OCI-M2 (cell line): ENCODE results near the gene FRMD4A.

Source experiments
- DNase-seq: peaks from one replicate; lab custom pipeline; 2025; ENCODE audit not compliant: unreplicated experiment; lab: John Stamatoyannopoulos, UW

FRMD4A gene

DNA sequence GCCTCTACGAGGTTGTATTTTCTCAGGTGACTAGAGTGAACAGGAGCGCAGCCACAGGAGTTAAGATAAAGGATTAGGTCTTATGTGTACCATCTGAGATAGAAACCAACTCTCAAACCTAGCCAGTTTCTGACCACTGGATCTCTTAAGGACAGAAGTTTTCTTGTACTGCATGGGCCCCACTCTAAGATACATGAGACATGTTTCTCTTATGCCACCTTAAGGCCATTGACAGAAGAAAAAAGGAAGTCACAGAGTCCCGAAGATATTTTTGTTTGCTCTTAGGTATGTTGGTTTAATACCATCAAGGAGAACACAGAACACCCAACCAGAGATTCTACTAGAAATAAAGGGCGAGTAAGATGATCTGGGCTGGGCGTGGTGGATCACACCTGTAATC lies 335.8 kb downstream of the FRMD4A start:
- DNase-seq = no peak

DNA sequence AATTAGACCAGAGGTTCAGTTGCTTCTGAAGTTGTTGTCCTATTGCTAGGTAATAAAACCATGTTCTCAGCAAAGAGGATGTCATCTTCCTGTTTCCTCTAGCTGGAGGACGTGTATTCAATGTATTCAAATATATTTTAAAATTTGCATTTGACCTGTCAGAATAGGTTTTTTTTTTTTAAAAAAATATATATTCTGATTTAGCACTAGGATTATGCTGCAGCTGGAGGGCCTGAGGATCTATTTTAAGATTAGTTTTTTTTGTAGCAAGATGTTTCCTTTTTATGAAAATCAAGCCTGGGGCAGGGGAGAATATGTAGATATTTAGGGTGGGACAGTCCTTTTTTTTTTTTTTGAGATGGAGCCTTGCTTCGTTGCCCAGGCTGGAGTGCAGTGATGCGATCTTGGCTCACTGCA lies 337.0 kb downstream of the FRMD4A start:
- DNase-seq = no peak

DNA sequence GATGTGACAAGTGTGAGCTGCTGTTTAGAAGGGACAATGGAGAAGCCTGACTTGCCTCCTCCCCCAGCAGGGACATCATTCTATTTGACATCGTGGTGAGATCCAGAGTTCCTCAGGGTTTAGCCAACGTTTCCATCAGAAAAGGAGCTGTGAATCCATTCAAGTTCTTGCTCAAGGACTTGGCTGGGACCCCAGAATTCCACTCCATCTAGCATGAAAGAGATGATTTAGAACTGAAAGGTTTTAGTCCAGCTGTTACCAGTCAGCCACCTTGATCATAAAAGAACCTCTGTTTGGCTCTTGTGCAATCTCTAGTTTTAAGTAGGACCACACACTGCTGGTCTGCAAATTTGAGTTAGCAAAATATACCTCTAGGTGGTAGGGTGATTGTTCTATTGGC lies 337.6 kb downstream of the FRMD4A start:
- no peak for DNase-seq

DNA sequence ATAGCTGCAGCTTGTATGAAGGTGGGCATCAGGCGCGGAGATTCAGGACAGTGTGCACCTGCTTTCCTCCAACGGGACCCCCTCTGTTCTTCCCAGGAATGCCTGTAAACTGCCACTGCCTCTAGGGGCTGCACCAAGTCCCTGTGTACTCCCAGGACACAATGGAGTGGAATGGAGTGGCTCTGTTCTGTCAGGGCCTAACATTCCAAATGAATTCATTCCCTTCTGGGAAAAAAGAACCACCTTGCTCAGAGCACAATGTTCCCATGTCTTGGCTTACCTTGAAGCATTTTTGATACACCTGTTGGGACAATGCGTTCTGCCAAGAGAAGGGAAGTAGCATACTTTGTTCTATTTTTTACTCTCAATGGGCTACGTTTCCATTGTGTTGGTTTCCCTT lies 339.4 kb downstream of the FRMD4A start:
- DNase-seq = no peak

DNA sequence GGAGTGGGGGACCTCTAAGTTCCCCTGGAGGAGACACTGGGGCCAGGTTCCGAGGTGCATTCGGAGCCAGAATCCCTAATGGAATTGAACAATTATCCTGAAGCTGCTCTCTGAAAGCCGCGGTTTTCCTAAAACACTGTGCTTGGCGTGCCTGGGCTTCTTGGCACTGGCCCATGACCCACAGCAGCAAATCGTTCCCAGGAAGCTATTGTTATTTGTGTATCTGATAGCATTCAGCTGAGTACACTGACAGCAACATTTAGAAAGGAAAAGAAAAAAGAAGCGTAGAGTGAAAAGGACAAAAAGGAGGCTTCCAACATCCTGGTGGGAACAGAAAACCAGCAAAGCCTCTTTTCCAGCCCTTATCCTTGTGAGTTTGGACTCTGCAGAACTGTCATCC lies 339.8 kb downstream of the FRMD4A start:
- DNase-seq = no peak

DNA sequence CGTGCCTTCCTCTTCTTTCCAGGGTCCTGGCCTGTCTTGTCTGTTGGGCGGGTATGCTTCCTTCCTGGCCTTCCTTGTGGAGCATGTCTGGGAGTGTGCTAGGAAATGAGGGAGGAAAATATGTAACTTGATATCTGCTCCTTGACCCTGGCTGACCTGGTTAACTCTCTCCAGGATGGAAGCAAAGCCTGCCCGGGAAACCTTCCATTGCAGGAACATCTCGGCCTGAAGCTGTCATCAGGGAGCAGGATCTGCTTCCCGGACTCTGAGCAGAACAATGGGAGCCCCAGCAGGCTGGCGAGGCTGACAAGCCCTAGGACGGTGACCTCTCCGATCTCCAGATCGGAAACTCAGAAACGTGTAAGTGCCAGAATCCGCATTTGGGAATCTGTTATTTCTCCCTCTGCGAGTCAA lies 340.3 kb downstream of the FRMD4A start:
- no peak for DNase-seq

DNA sequence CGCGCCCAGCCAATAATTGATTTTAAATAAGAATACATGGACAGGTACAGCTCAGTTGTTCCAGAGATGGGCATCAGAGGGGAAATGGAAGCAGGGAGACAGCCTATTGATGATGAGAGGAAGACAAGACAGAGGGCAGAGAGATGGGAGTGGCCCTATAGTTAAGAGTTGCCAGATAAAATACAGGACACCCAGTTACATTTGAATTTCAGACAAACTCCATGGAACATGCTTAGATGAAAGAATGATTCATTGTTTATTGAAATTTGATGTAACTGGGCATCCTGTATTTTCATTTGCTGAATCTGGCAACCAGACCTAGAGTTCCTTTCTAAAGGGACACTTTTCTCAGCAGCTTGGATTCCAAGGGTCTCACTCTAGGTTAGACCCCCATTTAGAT lies 341.1 kb downstream of the FRMD4A start:
- DNase-seq = no peak

DNA sequence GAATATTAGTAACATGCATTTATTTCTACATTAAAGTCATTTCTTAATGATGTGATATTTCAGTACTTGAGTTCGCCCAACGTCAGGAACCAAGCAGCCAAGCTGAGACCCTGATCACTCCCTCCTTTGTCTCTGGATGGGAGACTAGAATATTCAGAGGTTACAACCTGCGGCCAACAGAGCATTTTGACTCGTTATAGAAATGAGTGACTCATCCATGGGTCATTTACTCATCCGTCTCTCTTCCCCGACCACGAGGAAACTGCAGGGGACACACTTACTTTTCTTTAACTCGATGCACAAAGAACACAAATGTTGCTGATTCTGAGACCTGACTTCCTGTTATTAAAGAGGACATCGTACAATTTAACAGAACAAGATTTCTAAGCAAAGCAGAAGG lies 343.3 kb downstream of the FRMD4A start:
- DNase-seq = no peak

DNA sequence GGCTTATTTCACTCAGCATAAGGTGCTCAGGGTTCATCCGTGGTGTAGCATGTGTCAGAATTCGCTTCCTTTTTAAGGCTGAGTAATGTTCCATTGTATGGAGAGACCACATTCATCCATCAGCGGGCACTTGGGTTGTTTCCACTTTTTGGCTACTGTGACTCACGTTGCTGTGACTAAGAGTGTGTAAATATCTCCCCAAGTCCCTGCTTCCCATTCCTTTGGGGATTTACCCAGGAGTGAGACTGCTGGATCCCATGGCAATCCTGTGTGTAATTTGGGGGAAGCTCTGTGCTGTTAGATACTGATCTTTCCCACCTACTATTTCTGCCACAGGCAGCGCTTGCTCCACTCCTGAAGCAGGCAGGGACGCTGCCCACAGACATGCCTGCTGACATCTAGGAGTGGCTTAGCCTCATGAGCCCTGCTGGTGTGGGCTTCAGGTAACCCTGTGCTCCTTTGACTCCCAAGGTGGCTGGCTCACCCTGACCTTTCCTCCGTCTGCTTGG lies 346.0 kb downstream of the FRMD4A start:
- DNase-seq = no peak

DNA sequence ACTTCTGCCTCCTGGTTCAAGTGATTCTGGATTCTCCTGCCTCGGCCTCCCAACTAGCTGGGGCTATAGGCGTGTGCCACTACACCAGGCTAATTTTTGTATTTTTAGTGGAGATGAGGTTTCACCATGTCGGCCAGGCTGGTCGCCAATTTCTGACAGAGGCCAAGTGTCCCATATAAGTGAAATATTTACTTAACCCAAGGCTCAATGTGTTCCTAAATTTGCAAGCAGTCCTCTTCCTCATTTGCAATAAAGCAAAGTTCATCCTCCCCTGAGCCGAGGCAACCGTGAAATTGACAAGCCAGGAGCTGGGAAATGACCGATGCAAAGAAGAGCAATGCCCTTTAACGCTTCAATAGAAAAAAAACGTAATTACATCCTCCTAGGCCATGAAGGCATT lies 347.7 kb downstream of the FRMD4A start:
- DNase-seq = no peak

DNA sequence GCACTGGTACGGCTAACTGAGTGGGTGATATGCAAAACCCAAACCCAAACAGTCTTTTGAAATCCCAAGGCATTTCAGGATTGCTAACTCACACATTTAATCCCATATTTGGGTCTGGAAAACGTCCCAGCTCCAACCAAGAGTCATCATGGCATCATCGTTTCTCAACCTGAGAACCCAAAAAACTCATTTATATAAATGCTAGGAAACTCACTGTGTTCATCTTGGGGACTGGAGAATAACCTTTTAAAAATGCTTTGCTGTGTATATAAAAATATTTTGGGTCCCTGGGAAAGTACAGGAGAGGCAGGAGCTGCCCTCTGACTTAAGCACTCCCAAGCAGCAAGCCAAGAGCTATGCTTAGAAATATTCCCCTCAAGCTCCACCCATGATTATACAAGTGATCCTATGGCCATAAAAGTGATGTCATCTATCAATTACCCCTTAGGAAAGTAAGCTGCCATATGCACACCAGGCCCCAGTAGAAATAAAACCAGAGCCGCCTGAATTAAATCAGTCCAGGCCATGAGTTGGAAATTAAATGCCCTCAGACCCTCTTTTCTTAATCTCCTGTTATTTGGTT lies 352.1 kb downstream of the FRMD4A start:
- DNase-seq = no peak

DNA sequence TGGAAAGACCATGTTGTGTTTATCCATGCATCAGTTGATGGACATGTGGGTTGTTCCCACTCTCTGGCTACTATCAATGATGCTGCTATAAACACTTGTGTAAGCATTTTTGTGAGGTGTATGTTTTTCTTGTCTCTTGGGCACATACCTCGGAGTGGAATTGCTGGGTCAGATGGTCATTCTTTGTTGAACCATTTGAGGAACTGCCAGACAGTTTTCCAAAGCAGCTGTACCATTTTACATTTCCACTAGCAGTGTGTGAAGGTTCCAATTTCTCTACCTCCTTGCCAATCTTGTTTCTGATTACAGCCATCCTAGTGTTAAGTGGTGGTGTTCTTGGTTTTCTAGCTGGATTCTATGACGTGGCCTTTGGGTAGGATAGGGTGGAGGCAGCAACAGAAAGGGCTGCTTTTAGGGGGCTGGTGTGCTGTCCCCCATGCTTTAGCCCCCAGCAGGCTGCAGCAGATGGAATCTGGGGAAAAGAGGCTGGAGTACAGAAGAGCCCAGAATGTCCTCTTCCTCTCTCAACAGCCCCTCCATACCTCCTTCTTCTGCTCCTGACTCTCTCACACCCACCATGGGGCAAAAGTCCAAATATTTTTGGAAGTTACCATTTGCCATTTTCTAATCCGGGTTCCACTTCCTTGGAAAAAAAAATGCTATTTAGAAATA lies 352.7 kb downstream of the FRMD4A start:
- DNase-seq = no peak

DNA sequence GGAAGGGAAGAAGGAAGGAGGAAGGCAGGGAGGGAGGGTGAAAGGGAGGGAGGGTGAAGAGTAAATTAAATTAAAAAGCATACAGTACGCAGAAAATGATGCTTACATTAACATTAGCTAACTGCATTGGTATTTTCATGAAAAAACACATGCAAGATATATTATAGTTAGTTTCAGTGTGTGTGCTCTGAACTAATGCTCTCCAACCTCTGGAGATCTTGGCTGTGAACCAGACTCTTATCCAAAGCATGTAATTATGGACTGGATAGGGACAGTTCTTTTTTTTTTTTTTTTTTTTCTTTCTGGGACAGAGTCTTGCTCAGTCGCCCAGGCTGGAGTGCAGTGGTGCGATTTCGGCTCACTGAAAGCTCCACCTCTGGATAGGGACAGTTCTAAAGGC lies 357.0 kb downstream of the FRMD4A start:
- no peak for DNase-seq

DNA sequence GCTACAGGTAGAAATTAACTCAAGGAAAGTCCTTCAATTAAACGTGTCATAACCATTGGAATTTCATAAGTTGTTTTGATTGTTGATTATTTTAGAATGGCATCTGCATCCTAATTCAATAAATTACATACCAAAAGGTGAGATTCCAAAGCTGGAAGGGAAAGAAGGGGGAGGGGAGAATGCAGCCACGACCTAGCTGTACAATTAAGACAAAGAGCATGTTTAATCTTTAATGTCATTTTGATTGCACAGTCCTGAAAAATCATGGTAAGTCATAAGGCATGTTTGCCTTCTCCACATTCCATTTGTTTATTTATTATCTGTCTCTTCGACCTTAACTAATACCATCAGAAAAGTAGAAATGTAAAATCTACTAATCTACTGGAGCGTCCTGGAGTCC lies 358.1 kb downstream of the FRMD4A start:
- no peak for DNase-seq

DNA sequence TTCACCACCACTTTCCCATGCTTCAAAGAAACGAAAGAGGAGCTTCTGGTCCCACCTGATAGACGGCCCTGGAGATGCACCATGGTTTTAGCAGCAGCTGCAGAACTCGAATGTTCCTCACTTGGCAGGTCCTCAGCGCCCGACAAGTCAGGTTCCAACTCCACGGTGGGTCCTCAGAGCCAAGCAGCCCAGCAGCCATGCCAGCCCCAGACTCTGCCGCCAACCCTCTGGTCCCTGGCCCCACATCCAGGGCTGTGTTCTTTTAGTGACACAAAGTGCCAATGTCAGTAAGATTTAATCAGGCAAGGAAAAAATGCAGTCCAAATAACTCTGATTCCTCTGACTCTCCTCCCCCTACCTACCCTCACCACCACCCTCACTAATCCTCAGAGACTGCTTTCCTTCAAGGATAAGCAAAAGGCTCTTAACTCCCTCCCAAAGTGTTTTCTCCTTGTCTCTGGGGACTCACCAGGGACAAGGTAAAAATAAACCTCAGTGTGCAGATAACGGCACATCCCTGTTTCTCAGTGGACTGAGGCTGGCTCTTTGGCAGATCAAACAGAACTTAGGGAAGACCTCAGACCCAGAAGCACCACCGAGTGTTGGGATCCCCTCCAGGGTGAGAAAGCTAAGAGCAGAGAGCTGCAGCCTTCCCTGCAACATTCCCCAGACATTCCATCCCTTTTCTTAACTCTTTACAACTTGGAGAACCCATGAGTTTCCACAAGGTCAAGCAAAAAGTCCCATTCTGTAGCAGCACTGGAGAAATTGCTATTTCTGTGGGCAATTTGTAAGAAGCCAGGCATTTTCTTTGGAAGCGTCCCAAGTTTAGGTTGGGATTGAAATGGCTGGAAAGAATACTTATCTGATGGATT lies 358.9 kb downstream of the FRMD4A start:
- DNase-seq = no peak

DNA sequence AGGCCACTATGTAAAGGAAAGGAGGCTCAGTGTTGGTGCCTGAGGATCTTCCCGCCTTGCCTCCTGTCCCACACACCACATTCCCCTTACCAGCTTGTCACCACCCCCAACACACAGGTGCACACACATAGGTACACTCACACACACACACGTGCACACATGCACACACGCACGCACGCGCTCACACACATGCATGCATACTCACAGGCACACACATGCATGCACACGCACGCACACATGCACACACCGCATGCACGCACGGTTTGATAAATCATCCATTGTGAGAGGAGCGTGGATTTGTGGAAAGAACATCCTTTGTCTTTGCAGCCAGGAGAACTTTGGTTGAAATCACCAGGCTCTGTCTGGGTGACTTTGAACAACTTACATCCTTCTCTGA lies 359.8 kb downstream of the FRMD4A start:
- no peak for DNase-seq

DNA sequence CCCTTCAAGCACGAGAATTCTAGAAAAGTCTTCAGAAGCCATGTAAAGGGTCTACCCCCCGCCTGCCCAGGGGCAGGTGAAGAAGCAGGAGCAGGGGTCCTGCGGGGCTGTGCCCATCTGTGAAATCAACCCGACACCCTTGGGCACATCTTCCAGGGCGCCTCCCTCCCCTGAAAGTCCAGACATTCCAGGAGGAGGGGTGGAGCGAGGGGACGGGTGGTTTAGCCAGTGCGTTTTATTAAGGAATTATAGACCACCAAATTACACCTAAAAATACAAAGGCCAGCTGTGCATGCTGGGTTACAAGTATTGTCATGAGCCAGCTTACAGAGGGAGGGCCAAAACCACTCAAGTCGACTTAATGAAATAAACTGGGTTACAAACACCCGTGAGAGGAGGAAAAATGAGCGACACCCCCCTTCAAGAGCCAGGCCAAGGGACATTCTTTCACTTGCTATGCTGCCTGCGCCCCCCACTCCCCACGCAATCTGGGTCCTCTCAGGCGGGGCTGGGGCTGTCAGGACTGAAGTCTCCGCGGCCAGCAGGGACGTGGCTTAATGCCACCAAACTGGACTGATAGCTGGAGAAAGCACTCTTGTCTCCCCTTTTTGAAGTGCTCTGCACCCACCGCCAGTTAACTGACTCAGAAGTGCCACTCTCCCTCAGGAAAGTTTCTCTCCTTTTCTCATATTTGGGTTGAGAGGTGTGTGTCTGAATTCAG lies 360.3 kb downstream of the FRMD4A start:
- DNase-seq = no peak

DNA sequence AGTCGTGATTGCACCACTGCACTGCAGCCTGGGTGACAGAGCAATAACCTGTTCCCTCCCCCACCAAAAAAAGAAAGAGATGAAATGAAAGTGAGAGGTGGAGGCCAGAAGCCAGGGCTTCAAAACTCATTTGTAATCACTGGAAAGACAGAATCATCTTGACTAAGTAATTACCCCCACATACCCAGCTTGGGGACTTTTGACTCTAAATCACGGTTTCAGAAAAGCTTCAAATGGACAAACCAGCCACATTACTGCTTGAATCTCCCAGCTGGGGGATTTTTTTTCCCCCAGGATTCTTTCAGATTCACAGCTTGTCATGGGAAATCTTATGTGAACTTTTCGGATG lies 361.0 kb downstream of the FRMD4A start:
- no peak for DNase-seq

DNA sequence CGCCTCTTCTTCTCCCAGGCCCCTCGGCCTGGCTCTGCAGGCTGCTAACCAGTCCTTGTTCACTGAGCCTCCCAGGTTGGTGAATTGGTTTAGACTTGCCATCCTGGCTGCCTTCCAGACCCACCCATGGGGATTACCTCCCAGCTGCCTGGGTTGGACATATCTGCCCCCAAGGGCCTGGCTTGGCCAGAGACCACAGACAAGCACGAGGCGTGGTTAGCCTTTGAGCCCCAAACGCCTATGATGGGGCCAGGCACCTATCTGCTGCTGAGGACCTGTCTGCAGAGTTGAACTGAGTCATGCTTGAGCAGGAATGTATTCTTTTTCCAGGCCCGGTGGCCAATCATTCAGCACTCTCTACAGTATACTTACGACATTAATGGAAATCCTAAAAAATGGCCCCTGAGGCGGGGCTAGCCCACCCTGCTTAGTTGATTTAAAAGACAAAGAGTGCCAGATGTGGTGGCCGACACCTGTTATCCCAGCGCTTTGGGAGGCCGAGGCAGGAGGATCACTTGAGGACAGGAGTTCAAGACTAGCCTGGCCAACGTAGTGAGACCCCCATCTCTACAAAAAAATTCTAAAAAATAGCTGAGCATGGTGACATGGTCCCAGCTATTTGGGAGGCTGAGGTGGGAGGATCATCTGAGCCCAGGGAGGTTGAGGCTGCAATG lies 361.5 kb downstream of the FRMD4A start:
- no peak for DNase-seq

DNA sequence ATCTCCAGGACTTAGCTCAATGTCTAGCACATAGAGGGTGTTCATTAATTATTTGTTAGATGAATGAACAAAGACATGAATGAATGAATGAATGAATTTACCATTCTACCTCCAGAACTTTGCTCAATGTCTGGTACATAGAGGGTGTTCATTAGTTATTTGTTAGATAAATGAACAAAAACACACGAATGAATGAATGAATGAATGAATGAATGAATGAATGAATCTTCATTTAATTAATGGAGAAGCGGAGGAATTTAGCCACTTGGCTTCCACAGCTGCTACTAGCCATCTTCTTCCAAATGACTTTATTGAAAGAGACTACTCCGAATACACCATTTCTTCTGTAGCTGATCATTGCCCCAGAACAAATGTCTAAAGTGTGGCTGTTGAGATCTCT lies 368.9 kb downstream of the FRMD4A start:
- no peak for DNase-seq

DNA sequence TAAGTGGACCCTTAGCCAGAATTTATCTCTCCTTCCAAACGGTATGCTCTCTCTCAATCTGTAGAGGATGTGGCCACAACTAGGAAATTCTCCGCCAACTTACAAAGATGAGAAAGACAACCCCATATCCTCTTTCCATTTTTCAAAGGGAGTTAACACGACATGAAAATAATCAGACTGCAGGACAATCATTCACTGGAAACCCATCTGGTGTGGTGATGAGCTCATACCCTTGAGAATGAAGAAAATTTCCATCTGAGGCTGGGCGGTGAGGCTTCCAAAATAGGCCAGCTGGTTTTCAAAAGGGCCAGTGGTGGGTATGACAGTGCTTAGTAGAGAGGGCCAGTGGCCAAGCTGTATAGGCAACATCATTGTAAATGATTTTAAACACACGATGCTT lies 369.6 kb downstream of the FRMD4A start:
- DNase-seq = no peak
